Measurements from ENCODE around the gene CAND2.

DNA sequence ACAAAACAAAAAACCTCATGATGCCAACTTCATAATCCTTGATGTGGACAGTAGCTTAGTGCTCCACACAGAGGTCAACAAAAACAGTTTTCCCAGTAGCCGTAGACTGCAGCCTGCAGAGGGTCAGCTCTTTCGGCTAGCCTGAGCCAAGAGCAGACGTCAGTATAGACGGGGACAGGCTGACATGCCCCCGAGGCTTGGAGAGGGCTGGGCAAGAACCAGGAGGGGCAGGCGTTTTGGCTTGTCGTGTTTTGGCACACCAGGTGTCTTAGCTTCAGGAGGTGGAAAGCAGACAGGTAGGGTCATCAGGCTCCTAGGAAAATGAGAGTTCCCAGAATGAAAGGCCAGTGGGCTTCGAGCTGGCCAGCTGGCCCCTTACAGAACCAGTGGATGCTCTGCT, 21.8 kb downstream of the CAND2 start:
- TF ChIP-seq, protein P1, sequence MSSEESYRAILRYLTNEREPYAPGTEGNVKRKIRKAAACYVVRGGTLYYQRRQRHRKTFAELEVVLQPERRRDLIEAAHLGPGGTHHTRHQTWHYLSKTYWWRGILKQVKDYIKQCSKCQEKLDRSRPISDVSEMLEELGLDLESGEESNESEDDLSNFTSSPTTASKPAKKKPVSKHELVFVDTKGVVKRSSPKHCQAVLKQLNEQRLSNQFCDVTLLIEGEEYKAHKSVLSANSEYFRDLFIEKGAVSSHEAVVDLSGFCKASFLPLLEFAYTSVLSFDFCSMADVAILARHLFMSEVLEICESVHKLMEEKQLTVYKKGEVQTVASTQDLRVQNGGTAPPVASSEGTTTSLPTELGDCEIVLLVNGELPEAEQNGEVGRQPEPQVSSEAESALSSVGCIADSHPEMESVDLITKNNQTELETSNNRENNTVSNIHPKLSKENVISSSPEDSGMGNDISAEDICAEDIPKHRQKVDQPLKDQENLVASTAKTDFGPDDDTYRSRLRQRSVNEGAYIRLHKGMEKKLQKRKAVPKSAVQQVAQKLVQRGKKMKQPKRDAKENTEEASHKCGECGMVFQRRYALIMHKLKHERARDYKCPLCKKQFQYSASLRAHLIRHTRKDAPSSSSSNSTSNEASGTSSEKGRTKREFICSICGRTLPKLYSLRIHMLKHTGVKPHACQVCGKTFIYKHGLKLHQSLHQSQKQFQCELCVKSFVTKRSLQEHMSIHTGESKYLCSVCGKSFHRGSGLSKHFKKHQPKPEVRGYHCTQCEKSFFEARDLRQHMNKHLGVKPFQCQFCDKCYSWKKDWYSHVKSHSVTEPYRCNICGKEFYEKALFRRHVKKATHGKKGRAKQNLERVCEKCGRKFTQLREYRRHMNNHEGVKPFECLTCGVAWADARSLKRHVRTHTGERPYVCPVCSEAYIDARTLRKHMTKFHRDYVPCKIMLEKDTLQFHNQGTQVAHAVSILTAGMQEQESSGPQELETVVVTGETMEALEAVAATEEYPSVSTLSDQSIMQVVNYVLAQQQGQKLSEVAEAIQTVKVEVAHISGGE (CRISPR knock-in tag; IDR thresholded peaks at IDR 0.05), result no peak
- no peak for TF ChIP-seq LARP7 (IDR thresholded peaks at IDR 0.05)
- TF ChIP-seq NFYA (IDR thresholded peaks at IDR 0.05; ENCODE audit: borderline replicate concordance, low read depth, low read length), result no peak
- TF ChIP-seq, protein P2, sequence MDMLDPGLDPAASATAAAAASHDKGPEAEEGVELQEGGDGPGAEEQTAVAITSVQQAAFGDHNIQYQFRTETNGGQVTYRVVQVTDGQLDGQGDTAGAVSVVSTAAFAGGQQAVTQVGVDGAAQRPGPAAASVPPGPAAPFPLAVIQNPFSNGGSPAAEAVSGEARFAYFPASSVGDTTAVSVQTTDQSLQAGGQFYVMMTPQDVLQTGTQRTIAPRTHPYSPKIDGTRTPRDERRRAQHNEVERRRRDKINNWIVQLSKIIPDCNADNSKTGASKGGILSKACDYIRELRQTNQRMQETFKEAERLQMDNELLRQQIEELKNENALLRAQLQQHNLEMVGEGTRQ (IDR thresholded peaks at IDR 0.05; ENCODE audit: borderline replicate concordance, low read depth, low read length), result no peak
- TF ChIP-seq NBN (IDR thresholded peaks at IDR 0.05), result no peak
- TF ChIP-seq CTCF (IDR thresholded peaks at IDR 0.05 in 2 of 3, conservative IDR thresholded peaks at IDR 0.05 in 1 of 3; ENCODE audit: control insufficient read depth in 2 of 3, extremely low read depth in 1 of 3, insufficient read depth in 1 of 3, low read depth in 3 of 3, low read length in 3 of 3), result no peak
- no peak for TF ChIP-seq CHD2 (IDR thresholded peaks at IDR 0.05; ENCODE audit: borderline replicate concordance, low read depth, low read length)
- no peak for TF ChIP-seq KAT2A (conservative IDR thresholded peaks at IDR 0.05; ENCODE audit: control insufficient read depth, low read depth, low read length)
- TF ChIP-seq FOXM1 (IDR thresholded peaks at IDR 0.05; ENCODE audit: low read depth, low read length), result no peak
- TF ChIP-seq, protein P3, sequence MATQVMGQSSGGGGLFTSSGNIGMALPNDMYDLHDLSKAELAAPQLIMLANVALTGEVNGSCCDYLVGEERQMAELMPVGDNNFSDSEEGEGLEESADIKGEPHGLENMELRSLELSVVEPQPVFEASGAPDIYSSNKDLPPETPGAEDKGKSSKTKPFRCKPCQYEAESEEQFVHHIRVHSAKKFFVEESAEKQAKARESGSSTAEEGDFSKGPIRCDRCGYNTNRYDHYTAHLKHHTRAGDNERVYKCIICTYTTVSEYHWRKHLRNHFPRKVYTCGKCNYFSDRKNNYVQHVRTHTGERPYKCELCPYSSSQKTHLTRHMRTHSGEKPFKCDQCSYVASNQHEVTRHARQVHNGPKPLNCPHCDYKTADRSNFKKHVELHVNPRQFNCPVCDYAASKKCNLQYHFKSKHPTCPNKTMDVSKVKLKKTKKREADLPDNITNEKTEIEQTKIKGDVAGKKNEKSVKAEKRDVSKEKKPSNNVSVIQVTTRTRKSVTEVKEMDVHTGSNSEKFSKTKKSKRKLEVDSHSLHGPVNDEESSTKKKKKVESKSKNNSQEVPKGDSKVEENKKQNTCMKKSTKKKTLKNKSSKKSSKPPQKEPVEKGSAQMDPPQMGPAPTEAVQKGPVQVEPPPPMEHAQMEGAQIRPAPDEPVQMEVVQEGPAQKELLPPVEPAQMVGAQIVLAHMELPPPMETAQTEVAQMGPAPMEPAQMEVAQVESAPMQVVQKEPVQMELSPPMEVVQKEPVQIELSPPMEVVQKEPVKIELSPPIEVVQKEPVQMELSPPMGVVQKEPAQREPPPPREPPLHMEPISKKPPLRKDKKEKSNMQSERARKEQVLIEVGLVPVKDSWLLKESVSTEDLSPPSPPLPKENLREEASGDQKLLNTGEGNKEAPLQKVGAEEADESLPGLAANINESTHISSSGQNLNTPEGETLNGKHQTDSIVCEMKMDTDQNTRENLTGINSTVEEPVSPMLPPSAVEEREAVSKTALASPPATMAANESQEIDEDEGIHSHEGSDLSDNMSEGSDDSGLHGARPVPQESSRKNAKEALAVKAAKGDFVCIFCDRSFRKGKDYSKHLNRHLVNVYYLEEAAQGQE (IDR thresholded peaks at IDR 0.05; ENCODE audit: low read depth, low read length), result no peak
- TF ChIP-seq ZNF384 (IDR thresholded peaks at IDR 0.05; ENCODE audit: borderline replicate concordance, low read depth, low read length), result no peak
- TF ChIP-seq POLR2AphosphoS5 (IDR thresholded peaks at IDR 0.05; ENCODE audit: low read length), result no peak

Measured in GM12878 (cell line).